22Rv1 (cell line): Measurements from ENCODE around the gene AKIRIN2.

Experiments
- ZFX ChIP-seq: fragments of 450-650 bp; IDR thresholded peaks from 2 replicates; pipeline ENCODE4 v1.6.1; 2017; ENCODE audit warnings: antibody characterized with exemption, borderline replicate concordance
- TF ChIP-seq, protein P1 (sequence below): fragments of 450-650 bp; IDR thresholded peaks from 2 replicates; pipeline ENCODE4 v1.5.1; 2017; ENCODE audit warnings: mild to moderate bottlenecking

DNA sequence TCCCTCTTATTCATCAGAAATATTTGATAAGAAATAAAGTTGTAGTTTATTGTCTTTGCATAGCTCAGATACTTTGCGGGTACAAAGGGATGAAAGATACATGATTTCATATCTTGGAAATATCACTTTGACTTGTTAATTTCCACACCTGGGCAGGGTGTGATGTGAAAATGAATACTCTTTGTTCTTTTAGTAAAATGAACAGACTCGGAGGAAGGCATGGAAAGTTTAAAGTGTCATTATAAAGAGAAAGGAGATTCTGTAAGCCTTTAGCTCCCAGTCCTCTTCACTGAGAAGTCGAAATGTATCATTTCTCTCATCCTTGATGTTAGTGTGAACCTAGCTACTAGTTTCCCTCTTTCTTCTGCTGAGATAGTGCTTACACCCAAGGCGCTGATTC lies 36.7 kb upstream of the AKIRIN2 start:
- TF ChIP-seq, protein P1, sequence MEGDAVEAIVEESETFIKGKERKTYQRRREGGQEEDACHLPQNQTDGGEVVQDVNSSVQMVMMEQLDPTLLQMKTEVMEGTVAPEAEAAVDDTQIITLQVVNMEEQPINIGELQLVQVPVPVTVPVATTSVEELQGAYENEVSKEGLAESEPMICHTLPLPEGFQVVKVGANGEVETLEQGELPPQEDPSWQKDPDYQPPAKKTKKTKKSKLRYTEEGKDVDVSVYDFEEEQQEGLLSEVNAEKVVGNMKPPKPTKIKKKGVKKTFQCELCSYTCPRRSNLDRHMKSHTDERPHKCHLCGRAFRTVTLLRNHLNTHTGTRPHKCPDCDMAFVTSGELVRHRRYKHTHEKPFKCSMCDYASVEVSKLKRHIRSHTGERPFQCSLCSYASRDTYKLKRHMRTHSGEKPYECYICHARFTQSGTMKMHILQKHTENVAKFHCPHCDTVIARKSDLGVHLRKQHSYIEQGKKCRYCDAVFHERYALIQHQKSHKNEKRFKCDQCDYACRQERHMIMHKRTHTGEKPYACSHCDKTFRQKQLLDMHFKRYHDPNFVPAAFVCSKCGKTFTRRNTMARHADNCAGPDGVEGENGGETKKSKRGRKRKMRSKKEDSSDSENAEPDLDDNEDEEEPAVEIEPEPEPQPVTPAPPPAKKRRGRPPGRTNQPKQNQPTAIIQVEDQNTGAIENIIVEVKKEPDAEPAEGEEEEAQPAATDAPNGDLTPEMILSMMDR, result no peak
- no peak for TF ChIP-seq ZFX
